Nephron progenitor cell (in vitro differentiated cells): ENCODE measurements around the gene ZBTB7C.

ENCODE experiments used
- DNase-seq: peaks from one replicate; pipeline ENCODE4 v3.0.0; 2021
- H3K27ac Mint-ChIP-seq: 2 replicates; pipeline ENCODE4 v1.8.0; 2021; ENCODE audit warnings: mild to moderate bottlenecking, moderate library complexity, mixed read lengths
- H3K27me3 Mint-ChIP-seq: 2 replicates; pipeline ENCODE4 v1.8.0; 2021; ENCODE audit warnings: mild to moderate bottlenecking, low read depth, mixed read lengths; ENCODE audit not compliant: poor library complexity
- H3K36me3 Mint-ChIP-seq: 2 replicates; pipeline ENCODE4 v1.8.0; 2021; ENCODE audit warnings: low read depth, mixed read lengths
- H3K4me1 Mint-ChIP-seq: 2 replicates; pipeline ENCODE4 v1.8.0; 2021; ENCODE audit warnings: mixed read lengths
- H3K4me3 Mint-ChIP-seq: 2 replicates; pipeline ENCODE4 v1.8.0; 2021; ENCODE audit warnings: mild to moderate bottlenecking, moderate library complexity, mixed read lengths
- H3K9me3 Mint-ChIP-seq: 2 replicates; pipeline ENCODE4 v1.8.0; 2021; ENCODE audit warnings: mild to moderate bottlenecking, moderate library complexity, mixed read lengths
- TF ChIP-seq, protein P1 (sequence below): fragments of 200-600 bp; sonication (generic); IDR thresholded peaks from 2 replicates; pipeline ENCODE4 v1.5.0; 2021; ENCODE audit warnings: antibody characterized with exemption

The ZBTB7C gene

DNA sequence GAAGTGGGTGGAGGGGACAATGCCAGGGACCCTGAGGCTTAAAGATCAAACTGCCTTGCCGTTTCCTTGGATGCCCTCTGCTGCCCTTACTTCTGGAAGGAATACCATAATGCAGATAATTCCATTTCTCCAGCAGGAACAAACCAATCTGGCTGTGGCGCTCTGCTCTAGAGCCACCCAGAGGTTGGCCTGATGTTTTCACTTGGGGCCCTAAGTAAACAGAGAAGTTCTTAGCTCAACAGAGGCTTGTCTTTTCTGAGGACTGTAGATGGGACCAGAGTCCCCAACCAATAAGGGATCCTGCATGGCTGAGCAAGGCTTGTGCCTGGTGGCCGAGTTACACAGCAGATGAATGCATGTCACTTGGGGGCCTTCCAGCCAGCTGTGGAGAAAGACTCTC, 230.2 kb downstream of the ZBTB7C start:
- Mint-ChIP-seq H3K27ac (no peak overlapping the region), H3K4me3 (no peak overlapping the region), H3K4me1 (peaks cover 33% of the 10 kb centered on the region), H3K27me3 (peaks cover 15% of the 10 kb centered on the region), H3K9me3 (no peaks in the 10 kb centered on the region), H3K36me3 (no peaks in the 10 kb centered on the region)
- no peak for DNase-seq
- TF ChIP-seq, protein P1, sequence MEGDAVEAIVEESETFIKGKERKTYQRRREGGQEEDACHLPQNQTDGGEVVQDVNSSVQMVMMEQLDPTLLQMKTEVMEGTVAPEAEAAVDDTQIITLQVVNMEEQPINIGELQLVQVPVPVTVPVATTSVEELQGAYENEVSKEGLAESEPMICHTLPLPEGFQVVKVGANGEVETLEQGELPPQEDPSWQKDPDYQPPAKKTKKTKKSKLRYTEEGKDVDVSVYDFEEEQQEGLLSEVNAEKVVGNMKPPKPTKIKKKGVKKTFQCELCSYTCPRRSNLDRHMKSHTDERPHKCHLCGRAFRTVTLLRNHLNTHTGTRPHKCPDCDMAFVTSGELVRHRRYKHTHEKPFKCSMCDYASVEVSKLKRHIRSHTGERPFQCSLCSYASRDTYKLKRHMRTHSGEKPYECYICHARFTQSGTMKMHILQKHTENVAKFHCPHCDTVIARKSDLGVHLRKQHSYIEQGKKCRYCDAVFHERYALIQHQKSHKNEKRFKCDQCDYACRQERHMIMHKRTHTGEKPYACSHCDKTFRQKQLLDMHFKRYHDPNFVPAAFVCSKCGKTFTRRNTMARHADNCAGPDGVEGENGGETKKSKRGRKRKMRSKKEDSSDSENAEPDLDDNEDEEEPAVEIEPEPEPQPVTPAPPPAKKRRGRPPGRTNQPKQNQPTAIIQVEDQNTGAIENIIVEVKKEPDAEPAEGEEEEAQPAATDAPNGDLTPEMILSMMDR = no peak

DNA sequence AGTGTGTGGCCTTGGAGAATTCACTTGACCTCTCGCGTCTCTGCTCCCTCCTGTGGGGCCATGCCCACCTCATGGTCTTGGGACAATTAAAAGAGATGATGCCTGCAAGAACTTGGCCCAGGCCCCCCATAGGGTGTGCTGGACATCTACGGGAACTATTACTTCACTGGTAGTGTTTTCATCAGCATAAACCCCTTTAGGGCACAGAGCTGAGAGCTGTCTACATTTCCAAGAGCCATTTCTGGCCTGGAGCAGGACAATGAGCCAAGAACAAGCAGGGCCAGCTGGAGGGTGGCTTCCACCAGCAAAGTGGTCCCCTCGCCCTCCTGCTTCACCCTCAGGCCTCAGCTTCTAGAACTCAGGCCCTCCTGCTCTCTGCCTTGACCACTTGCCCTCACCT, 232.3 kb downstream of the ZBTB7C start:
- H3K9me3 Mint-ChIP-seq = no peaks in the 10 kb centered on the region
- no peaks in the 10 kb centered on the region for H3K36me3 Mint-ChIP-seq
- H3K4me1 Mint-ChIP-seq = peaks cover 31% of the 10 kb centered on the region
- no peak for DNase-seq
- TF ChIP-seq, protein P1 = no peak
- no peak overlapping the region for H3K27ac Mint-ChIP-seq
- H3K4me3 Mint-ChIP-seq = no peak overlapping the region
- peaks cover 13% of the 10 kb centered on the region for H3K27me3 Mint-ChIP-seq

DNA sequence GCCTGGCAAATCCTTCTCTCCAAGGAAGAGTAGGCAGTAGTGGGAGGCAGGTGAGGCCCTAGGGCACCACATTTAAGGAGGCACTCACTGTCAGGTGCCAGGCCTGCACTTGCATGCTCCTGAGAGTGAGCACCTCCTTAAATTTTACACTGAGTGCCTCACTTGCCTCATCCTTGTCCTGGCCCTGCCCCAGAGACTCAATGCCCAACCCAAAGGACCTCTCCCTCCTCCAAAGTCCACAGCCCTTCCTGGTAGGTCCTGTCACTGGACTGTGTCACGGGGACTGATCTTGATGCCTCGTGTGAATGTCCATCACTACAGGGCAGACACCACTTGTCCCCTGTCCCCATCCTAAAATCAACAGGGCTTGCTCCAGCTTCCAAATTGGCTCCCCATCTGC, 235.6 kb downstream of the ZBTB7C start:
- peak overlapping the region; percentile 68 for H3K27ac Mint-ChIP-seq
- H3K36me3 Mint-ChIP-seq = no peaks in the 10 kb centered on the region
- peaks cover 37% of the 10 kb centered on the region for H3K4me1 Mint-ChIP-seq
- H3K27me3 Mint-ChIP-seq = peaks cover 9% of the 10 kb centered on the region
- no peak for DNase-seq
- TF ChIP-seq, protein P1 = no peak
- H3K9me3 Mint-ChIP-seq = no peaks in the 10 kb centered on the region
- no peak overlapping the region for H3K4me3 Mint-ChIP-seq

DNA sequence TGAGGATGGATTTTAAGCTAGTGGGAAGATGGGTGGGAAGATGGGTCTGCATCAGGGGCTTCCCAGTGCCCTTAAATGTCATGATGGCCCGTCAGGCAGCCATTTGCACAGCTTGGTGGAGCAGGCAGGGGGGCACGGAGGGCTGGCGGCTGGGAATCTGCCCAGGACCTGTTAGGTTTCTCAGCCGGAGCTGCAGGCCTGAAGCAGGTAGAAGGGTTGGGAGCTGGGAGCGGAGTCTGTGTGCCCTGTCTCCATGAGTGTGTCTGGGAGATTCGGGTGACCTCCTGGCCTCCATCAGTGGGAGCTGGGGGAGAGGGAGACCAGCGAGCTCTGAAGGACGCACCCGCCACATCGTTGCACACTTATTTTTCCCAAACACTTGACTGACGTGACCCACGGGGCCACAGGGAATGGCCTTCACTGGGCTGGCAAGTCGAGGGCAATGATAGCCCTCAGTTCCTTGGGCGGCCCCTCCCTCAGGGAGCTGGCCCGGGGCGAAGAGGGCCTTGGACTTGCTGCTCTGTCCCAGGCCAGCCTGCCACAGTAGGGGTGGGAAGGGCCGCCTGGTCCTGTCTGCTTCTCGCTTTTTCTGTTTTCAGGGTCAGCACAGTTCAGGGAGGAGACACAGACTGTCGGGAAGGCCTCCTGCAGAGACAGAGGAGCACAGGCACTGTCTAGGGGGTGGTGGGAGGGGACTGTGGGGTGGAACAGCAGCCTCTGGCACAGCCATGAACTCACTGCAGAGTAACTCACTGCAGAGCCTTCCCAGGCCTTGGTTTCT, 236.8 kb downstream of the ZBTB7C start:
- Mint-ChIP-seq H3K4me3 (no peak overlapping the region), H3K27ac (no peak overlapping the region), H3K9me3 (no peaks in the 10 kb centered on the region), H3K27me3 (peaks cover 9% of the 10 kb centered on the region), H3K4me1 (peaks cover 49% of the 10 kb centered on the region), H3K36me3 (no peaks in the 10 kb centered on the region)
- DNase-seq = no peak
- TF ChIP-seq, protein P1 = no peak

DNA sequence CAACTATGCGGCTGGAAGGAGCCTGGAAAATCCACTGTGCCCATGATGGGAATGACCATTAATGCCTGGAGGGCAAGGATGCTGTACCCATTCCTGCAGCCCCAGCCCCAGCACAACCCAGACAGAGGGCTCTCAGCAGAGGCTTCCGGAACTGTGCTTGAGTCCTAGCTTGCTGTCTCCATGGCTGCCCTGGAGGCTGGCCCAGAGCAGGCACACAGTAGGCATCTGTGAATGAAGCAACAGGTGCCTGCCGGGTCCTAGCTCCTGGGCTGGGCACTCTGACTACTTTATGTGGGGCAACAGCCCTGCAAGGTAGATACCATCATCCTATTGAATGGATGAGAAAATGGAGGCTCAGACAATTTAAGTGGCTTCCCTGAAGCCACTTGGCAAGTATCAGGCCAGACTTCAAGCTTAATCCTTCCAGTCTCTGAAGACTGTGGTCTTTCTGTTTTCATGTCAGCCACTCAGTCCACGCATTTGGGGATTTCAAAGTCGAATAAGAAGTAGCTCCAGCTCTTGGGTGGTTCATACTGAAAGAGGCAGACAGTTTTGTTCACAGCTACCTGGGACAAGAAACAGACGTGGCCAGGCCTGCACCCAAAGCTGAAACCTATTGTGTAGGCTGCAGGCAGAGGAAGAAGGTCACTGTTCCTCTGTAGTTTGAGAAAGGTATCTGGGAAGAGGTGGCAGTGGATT, 237.5 kb downstream of the ZBTB7C start:
- peaks cover 56% of the 10 kb centered on the region for H3K4me1 Mint-ChIP-seq
- H3K4me3 Mint-ChIP-seq = no peak overlapping the region
- no peaks in the 10 kb centered on the region for H3K9me3 Mint-ChIP-seq
- H3K27ac Mint-ChIP-seq = peak overlapping the region; percentile 43
- no peak for DNase-seq
- H3K36me3 Mint-ChIP-seq = no peaks in the 10 kb centered on the region
- peaks cover 9% of the 10 kb centered on the region for H3K27me3 Mint-ChIP-seq
- TF ChIP-seq, protein P1 = no peak

DNA sequence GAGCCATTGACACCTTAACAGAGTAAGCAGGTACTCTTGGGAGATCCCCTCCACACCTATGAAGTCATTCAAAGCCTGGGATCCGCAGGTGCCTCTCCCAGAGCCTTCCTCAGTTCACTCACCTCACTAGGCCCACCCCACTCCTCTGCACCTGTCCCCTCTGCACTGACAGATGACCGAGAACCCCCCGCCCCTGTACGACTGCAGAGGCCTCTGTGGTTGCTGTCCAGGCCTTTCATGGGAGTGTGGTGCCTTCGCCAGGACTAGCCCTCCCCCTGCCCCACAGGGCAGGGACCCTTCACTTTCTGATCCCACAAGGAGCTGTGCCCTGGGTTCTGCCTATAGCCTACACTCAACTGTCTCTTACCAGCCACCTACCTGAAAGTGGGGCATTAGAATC, 238.5 kb downstream of the ZBTB7C start:
- H3K9me3 Mint-ChIP-seq = no peaks in the 10 kb centered on the region
- no peak overlapping the region for H3K27ac Mint-ChIP-seq
- TF ChIP-seq, protein P1 = no peak
- H3K4me3 Mint-ChIP-seq = no peak overlapping the region
- H3K27me3 Mint-ChIP-seq = peaks cover 9% of the 10 kb centered on the region
- H3K36me3 Mint-ChIP-seq = no peaks in the 10 kb centered on the region
- H3K4me1 Mint-ChIP-seq = peaks cover 64% of the 10 kb centered on the region
- DNase-seq = no peak
